Left cardiac atrium (tissue), 4 donors: Measurements from ENCODE around the gene HUWE1. TPM values are rescaled to one million over a fixed set of nuclear protein-coding genes. Genes with fewer than 3 reads are reported as not detected.

Source experiments
- ATAC-seq, 2 donors: fragments of 200-7000 bp; cut with Tn5 transposase; one replicate each; pipeline ENCODE4 v1.9.1; 2020; ENCODE audit warnings: mild to moderate bottlenecking in 2 of 2, moderate library complexity in 2 of 2
- DNase-seq: peaks from one replicate; pipeline ENCODE4 v3.0.0-alpha.2; 2020
- intact Hi-C, 2 donors: fragments of 100-400 bp; cut with DNase I; formaldehyde crosslinking; loops; one replicate each; pipeline versions ENCODE4 v1.14.1 to v1.15.1; 2022 to 2023
- total RNA-seq, 2 donors: library from RNA; stranded (reverse); fragmentation: NEBNext Ultra II Directional; extraction: Animal tissue kit (Norgen Biotek cat#: 25700); gene quantifications; one replicate each; pipeline ENCODE4 v1.2.1, GENCODE V29; 2021
- donor health status: DM: no; HTN: yes; CAD: no.
- donor health status: DM: no; HTN: yes; CAD: no; lungs with severe emphysema.
- donor health status: DM: yes; HTN: yes; CAD: no.
- donor health status: Dilated cardiomyopathy.

The HUWE1 gene
- total RNA-seq, 2 donors from 2014 or later: 128 to 130 TPM

DNA sequence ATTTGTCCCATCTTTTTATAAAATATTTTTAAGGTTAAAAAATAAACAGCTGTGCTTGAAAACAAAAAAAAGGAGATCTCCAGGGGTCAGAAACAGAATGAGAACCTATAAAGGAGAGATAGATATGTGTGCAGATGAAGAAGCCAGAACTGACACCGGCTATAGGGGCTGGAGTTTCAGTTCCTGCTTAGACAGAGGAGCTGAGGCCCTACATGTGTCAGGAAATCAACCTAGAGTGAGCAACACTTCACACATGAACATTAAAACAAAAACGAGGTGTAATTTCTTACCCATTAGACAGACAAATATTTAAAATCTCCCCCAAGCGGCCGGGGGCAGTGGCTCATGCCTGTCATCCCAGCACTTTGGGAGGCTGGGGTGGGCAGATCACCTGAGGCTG, 17.8 kb upstream of the HUWE1 start:
- ATAC-seq: no peak

DNA sequence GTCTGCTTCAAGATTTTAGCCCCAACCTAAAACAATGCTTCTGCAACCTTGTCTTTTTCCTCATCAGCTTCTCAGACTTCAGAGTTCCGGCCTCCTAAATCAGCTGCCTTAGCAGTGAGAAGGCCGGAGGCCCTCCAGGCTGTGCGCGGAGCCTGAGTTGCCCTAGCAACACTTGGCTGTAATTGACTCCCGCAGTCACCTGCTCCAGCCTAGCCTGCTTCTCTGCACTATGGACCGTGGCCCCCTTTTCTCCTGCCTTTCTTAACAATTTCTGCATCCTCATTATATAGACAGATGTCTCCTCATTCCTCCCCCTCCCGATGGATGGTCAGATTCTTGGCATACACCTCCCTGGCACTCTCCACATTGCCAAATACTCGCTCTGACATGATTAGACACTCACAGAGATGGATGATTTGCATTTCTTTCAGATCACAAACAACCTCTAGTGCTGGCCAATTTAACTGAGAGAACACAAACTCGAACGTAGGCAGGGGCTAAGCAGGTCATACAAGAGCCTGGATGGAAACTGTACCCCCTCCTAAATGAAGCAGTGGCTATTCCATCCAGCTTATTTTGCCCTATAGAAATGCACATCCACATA, 9.5 kb upstream of the HUWE1 start:
- intact Hi-C loops: no loop called here
- DNase-seq: no peak
- ATAC-seq: peak in 1 of 2 donors; percentile 41

More for the DNA sequence above, 17.8 kb upstream of the HUWE1 start:
- intact Hi-C loops: no loop called here
- no peak for DNase-seq

DNA sequence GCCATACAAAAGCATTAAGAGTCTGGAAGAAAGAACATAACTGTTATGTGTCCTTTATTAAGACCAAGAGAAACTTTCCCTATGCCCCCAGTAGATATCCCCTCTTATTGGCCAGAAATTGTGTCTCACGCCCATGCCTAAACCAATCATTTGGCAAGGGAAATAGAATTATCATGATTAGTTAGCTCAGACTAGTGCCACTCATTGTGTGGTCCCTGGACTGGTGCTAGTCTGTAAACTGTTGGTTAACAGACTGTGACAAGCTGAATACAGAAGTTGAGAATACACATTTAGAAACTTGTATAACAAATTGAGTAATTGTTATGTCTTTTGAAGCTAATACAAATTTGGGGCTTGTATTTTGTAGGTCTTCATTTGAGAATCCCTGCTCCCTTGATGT, 8.1 kb upstream of the HUWE1 start:
- ATAC-seq (no peak), DNase-seq (no peak)
- intact Hi-C loops: no loop called here

DNA sequence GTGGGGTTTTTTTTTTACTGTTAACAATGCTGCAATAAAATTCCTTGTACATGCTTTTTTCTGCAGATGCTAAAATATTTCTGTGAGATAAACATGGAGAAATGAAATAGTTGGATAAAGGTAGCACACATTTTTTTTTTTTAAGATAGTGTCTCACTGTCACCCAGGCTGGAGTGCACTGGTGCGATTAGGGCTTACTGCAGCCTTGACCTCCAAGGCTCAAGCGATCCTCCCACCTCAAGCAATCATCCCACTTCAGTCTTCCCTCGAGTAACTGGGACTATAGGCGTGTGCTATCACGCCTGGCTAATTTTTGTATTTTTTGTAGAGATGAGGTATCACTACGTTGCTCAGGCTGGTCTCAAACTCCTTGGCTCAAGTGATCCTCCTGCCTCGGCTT, 1.8 kb upstream of the HUWE1 start:
- DNase-seq: no peak
- ATAC-seq: no peak
- intact Hi-C loops: no loop called here

DNA sequence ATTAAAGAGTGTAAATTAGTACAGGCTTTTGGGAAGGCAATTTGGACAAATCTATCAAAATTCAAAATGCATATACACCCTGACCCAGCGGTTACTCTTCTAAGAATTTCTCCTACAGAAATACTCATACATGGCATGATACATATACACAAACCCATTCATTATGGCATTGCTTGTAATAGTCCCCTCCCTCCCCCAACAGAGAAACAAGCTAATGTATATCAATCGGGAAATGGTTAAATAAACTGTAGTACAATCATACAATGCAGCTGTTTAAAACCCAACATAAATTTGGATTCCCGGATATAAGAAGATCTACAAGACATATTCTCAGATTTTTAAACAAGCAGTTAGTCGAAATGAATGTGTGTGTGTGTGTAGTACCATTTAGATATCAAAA, 808 bp downstream of the HUWE1 start:
- ATAC-seq (no peak), DNase-seq (no peak)
- intact Hi-C loops: no loop called here

DNA sequence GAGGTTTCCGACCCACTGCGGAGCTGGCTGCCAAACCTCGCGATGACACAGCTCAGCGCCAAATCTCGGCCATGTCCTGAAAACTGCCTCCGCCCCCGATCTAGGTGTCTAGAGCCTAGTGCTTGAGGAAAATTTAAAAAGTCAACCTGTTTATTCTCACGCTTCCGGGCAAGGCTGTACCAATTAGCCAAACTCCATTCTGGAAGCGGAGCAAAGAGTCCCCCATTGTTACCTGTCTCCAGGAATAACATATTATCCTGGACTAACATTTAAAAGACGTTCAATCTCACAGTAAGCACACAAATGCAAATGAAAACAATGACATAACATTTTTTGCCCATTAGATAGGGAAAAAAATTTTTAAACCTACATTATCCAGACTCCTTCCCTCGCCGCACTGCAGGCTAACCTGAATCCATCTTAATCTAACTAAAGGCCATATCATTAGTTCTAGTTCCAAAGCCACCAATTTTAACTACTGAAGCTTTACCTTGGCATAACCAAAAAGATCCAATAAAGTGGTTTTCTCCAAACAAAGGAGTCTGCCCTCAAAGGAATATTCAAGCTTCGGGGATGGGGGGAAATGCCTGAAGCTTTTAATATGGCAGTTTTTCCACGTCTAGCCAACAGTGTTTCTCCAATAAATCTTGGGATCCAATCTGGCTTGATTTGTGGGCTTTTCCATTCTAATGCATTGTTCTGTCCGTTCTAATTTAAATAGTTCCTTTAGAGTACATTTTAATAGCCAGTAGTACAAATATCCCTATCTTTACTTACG, 1.9 kb downstream of the HUWE1 start:
- no peak for ATAC-seq
- DNase-seq: no peak
- intact Hi-C loops: no loop called here

DNA sequence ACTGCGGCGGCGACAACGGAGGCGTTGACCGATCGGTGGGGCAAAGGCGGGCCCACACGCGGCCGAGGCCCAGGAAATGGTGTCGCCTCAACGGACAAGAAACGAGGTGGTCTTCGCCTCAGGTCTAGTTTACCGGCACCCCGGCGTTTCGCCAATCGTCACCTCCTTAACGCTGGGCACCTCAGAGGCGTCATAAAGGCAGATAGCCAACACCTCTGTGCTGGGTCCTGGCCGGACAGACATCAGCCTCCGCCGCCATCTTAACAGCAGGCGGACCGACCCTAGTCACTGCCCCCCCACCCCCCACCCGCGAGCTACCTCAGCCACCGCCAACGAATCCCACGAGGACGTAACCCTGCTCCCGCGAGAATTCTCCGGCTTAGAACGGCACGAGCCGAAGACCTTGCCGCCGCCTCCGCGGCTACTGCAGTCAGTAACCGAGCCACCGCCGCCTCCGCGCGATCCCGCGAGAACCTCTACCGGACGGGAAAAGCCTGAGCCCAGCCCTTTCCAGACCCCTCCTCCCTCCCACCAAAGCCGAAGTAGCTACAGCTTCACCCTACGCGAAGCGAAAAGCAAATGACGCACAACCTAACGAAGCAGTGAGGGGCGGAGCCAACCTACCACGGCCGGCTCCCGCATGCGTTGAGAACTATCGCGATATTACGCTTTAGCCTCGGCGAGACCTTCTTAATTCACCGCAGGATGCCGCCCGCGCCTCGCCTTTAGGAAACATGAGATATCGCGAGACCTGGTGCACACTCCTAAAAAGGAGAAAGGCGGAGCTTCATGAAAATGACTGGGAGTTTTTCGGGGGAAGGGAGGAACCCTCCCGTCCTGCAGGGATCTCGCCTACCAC, 2.7 kb downstream of the HUWE1 start:
- intact Hi-C loops: no loop called here

DNA sequence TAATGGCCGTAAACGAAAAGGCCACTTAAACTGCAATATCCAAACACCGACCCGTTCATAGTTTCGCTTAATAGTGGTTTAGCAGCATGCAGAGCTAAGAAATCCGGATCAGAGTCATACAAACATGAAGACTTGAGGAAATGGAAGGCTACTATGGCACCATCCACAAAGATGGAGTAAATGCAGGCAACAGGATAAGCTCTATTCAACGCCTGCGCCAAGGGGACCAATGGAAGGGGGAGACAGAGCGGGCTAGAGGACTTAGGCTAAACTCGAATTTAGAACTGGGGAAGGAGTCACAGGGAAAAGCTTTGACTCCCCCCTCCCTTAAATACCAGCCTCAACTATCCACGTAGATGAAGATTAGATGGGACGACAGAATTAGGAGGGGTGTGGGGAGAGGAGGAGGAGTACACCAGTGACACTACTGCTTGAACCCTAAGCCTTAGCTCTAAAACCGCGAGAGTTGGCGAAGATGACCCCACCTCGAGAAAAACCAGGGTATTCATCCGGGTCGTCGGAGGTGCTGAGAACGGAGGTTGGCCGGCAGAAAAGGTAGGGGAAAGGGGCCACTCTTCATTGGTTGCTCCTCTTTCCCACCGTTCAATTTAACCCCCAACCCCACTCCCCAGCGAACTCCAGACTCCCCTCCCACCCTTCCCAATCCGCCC, 3.5 kb downstream of the HUWE1 start:
- peak in 1 of 2 donors; percentile 2 for ATAC-seq
- no peak for DNase-seq
- intact Hi-C loops: no loop called here

More for the DNA sequence above, 2.7 kb downstream of the HUWE1 start:
- DNase-seq (peak; percentile 93), ATAC-seq (peak; percentile 88 to 90)

DNA sequence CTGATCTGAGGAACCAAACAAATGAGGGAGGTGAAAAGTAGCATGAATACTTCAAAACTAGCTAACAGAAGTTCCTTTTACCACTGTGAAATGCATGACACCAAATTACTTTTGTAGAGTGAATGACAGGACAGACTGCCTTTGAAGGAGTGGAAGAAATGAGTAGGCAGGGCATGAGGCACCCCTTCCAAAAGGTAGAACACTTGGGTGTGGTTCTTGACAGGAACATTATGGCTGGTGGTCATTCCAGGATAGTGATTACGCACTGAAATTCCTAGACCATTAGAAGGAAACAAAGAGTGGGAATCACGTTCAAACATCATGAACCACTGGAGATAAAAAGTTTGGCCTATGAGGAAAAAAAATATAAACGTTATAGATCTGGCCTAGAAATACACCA, 4.9 kb downstream of the HUWE1 start:
- no peak for DNase-seq
- ATAC-seq: no peak
- intact Hi-C loops: no loop called here

DNA sequence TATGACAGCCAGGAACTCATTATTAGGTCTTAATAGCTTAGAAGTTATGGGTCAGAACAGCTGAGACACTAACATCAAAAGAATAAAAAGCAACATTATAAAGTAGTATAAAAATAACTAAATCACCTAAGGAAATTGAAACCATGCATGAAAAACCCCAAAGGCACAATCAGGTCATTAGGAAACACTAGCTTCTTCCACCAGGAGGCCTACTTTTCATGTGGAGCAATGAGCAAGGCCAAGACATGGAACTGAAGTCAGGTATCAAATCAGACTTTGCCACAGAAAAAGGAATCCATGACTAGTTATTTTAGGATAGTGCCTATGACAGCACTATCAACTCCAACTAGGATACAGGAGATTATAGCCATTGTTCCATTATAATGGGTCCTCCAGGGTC, 7.9 kb downstream of the HUWE1 start:
- DNase-seq (no peak), ATAC-seq (no peak)
- intact Hi-C loops: loop anchor here in 1 of 2 donors (10.0 kb wide), 1 partner anchor 56 kb away; no protein-coding TSS in a partner anchor

DNA sequence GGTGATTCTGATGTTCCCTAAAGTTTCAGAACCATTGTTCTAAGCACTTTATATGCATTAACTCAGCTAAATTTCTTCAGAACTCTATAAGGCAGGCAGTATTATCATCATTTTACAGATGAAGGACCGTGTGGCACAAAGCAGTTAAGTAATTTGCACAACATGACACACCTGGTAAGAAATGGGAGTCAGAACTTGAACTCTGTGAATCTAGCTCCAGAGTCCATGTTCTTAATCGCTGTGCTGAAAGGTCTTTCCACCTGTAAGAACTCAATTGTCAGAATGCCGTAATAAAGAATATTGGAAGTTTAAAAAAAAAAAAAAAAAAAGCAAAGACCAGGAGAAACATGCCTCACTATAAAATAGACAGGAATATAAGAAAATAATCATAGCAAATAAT, 9.2 kb downstream of the HUWE1 start:
- intact Hi-C loops: loop anchor here in 1 of 2 donors (10.0 kb wide), 1 partner anchor 58 kb away; no protein-coding TSS in a partner anchor
- DNase-seq (no peak), ATAC-seq (no peak)

DNA sequence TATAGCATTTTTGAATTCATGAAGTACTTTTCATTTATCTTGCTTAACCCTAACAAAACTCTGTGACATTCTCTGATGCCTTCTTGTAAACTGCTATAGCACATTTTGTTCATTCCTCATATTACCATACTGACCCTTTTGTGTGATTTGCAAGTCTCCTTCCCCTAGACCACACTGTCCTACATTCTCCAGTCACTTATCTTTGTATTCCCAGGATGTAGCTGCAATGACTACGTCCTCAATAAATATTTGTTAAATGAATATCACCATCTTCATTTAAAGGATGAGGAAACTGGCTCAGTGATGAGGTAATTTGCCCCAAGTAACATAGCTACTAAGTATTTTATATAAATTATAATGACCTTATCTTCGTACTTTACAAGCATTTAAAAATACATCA, 11.9 kb downstream of the HUWE1 start:
- intact Hi-C loops: loop anchor here in 1 of 2 donors (10.0 kb wide), 1 partner anchor 60 kb away; no protein-coding TSS in a partner anchor
- DNase-seq (no peak), ATAC-seq (no peak)

DNA sequence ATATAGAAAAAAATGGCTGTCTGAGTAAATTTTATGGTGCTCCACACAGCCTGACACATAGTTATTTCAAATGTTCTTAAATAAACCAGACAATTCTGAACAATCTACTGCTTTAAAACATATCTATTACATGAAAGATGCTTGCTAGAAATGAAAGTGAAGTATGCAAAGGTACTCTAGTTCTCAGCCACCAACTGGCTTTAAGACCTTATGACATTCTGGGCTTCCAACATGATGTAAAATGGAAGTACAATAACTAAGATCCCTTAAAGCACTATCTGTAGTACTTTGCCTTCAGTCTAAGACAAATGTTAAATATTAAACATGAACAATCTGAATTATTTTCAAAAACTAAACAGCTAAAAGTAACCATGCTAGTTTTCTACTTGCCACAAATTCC, 17.3 kb downstream of the HUWE1 start:
- ATAC-seq (no peak), DNase-seq (no peak)
- intact Hi-C loops: no loop called here

DNA sequence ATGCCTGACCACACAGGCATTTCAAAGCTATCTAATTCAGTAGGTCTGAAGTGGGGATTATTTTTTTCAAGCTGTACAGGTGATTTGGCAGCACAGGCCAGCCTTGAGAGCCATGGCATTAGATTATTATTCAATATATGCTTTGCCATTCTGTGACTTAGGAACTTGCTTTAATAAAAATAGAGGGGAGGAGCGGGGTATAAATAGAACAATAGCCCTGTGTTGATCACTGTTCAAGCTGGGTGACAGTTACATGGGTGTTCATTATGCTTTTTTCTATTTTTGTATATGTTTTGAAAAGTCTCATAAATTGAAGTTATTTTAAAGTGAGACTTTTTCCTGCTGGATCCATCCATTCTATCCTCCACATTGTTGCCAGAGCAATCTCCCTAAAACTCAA, 20.3 kb downstream of the HUWE1 start:
- intact Hi-C loops: no loop called here
- ATAC-seq: no peak
- no peak for DNase-seq

DNA sequence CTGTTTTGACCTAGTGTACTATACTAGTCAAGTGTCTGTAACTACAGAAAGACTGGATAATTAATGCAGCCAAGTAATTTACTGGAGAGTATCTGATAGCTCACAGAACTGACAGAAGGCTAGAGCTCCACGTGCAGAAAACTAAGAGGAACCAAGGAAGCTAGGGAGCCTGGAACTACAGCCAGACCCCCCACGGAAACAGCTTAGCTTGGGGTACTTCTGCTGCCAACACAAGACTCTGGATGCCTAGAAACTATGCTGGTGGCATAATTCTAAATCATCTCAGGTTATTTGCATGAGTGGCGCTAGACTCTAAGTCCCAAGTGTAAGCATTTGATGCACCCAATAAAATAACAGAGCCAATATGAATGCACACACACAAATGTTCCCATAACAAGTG, 26.5 kb downstream of the HUWE1 start:
- intact Hi-C loops: no loop called here
- ATAC-seq (no peak), DNase-seq (no peak)

DNA sequence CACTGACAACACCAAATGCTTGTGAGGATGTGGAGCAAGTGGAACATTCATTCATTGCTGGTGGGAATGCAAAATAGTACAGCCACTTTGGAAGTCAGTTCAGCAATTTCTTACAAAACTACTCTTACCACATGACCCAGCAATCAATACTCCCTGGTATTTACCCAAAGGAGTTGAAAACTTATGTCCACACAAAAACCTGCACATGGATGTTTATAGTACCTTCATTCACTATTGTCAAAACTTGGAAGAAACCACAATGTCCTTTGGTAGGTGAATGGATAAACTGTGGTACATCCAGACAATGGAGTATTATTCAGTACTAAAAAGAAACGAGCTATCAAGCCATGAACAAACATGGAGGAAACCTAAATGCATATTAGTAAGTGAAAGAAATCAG, 27.5 kb downstream of the HUWE1 start:
- ATAC-seq (no peak), DNase-seq (no peak)
- intact Hi-C loops: no loop called here

DNA sequence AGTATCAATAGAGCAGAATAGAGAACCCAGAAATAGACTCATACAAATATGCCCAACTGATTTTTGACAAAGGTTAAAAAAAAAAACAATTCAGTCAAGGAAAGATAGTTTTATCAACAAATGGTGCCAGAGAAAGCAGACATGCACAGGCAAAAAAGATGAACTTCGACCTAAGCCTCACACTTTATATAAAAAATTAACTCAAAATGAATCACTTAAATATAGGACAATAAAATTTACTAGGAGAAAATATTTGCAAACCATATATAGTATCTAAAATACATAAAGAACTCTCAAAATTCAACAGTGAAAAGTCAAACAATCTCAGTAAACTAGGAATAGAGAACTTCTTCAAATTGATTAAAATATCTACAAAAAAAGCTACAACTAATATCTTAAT, 29.7 kb downstream of the HUWE1 start:
- no peak for ATAC-seq

DNA sequence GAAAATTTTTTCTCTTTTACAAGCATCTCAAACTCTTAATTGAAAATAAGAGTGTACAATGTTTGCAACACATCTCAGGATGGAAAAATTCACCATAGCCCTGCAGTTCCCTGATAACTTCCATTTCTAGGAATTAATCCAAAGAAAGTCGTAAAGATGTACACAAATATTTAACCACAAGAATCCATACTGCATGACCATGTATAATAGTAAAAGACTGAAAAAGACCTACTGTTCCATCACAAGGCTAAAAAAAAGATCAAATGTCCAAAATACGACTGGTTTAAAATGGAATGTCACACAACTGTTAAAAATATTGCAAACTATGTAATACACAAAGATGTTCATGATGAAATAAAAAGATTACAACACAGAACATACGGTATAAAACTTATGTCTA, 32.1 kb downstream of the HUWE1 start:
- ATAC-seq (no peak), DNase-seq (no peak)
- intact Hi-C loops: no loop called here

More for the DNA sequence above, 29.7 kb downstream of the HUWE1 start:
- DNase-seq: no peak
- intact Hi-C loops: no loop called here

DNA sequence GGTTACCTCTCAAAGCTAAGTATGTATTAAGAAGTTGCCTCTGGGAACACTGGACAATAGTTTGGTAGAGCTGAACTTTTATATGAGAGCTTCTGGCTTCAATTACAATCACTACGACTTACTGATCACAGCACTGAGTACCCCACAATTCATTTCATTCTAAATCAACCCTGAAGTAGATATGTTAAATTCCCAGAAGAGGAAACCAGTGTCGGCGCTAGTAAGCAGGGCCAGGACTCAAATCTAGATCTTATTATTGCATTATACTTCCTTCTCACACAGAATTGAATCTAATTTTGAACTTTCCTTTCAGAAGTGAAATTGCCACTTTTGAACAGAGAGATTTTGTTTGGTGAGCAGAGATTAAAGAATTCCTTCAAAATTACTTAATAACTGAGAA, 41.8 kb downstream of the HUWE1 start:
- no peak for ATAC-seq
- no peak for DNase-seq
- intact Hi-C loops: no loop called here
